ENCODE data around the gene INSR.

GRCh38 chr19:7200736-7201135 lies 93.5 kb downstream of the INSR start:
- TF ChIP-seq CTCF (IDR thresholded peaks at IDR 0.05; ENCODE audit: insufficient read depth, low read depth, low read length) (no peak), EZH2 (IDR thresholded peaks at IDR 0.05; ENCODE audit: insufficient read depth, low read length) (no peak)

All from astrocyte (in vitro differentiated cells and primary cell).